HG02571 (cell line): Measurements from ENCODE around the gene CNTN4.

Experiments used
- ATAC-seq: cut with Tn5 transposase; IDR thresholded peaks from one replicate; pipeline ENCODE4 v1.9.1; 2021; ENCODE audit warnings: mild to moderate bottlenecking, moderate library complexity; ENCODE audit not compliant: unreplicated experiment

The CNTN4 gene

GRCh38 chr3:2657971-2658370 lies 559.3 kb downstream of the CNTN4 start:
- ATAC-seq: no peak

GRCh38 chr3:2659896-2660295 lies 561.2 kb downstream of the CNTN4 start:
- no peak for ATAC-seq

DNA sequence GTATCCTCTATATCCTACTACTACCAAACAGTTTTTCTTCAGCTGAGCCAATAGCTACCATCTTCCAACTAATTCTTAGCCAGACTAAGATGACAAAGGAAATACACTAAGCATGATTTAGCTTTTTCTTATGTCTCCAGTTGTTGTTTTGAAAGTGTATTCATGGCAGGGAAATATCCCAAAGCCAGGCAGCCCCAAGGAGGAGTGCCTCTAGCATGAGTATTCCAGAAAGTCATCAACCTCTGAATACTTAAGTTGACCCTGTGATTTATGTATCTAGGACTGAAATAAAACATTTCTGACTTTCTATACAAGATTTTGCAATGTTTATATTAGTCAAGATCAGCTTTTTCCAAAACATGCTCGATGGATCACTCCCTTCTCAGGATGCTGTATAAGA lies 562.4 kb downstream of the CNTN4 start:
- ATAC-seq: no peak

DNA sequence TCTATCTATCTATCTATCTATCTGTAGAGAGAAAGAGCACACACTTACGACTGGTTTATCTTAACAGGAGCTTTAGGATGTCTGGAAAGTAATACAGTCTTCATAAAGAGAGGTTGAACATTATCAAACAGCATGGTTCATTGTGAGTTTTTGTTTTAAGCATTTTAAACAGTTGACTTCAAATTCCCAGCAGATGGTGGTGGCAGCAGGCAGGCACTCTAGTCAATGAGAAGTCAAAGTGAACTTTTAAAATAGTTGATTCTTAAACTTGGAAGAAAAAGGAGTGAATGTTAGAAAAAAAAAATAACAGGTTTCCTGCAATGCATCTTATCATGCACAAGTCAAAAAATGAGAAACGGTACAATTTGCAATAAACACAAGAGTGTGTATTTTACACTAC lies 578.8 kb downstream of the CNTN4 start:
- no peak for ATAC-seq

- ATAC-seq: no peak
These were observed 581.6 kb downstream of the CNTN4 start for GRCh38 chr3:2680236-2680635.

- ATAC-seq: no peak
These were observed 585.4 kb downstream of the CNTN4 start for GRCh38 chr3:2684046-2684445.

- no peak for ATAC-seq
These were observed 588.3 kb downstream of the CNTN4 start for GRCh38 chr3:2686816-2687502.

DNA sequence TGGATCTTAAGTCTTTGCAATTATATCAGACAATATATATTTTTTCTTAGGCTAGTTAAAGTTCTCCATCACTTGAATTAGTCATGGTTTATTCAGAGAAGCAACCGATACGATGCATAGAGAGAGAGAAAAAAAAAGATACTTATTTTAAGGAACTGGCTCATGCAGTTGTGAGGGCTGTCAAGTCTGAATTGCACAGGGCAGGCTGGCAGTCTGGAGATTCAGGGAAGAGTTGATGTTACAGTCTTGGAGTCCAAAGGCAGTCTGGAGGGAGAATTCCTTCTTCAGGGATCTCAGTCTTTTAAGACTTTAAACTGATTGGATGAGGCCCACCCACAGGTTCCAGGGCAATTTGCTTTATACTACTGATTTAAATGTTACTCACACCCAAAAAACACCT lies 598.9 kb downstream of the CNTN4 start:
- ATAC-seq: no peak

GRCh38 chr3:2701471-2701870 lies 602.8 kb downstream of the CNTN4 start:
- no peak for ATAC-seq

GRCh38 chr3:2706144-2706835 lies 607.6 kb downstream of the CNTN4 start:
- no peak for ATAC-seq

GRCh38 chr3:2706836-2707210 lies 608.2 kb downstream of the CNTN4 start:
- no peak for ATAC-seq

GRCh38 chr3:2711081-2711480 lies 612.4 kb downstream of the CNTN4 start:
- no peak for ATAC-seq

- ATAC-seq: no peak
These were observed 615.3 kb downstream of the CNTN4 start for GRCh38 chr3:2713923-2714322.

GRCh38 chr3:2714834-2715233 lies 616.2 kb downstream of the CNTN4 start:
- ATAC-seq: no peak

DNA sequence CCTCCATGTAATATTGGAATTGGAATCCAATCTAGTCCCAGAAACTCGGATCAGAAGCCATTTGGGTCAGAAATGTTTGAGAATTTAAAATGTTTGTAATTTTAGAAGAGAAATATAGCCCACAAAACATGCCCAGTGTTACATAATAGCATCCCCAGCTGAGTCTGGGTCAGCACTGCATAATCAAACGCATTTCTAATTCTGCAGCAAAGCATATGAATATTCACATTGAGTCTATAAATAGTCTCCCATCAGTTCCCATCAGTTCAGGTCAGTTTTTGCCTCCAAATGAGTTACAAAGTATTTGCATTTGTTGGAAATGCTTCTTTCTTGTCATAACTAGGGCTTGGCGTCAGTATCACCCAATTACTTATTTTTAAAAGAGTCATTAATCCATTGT lies 628.4 kb downstream of the CNTN4 start:
- ATAC-seq: no peak

GRCh38 chr3:2727610-2728318 lies 629.1 kb downstream of the CNTN4 start:
- no peak for ATAC-seq

- no peak for ATAC-seq
These were observed 633.2 kb downstream of the CNTN4 start for GRCh38 chr3:2731843-2732242.

GRCh38 chr3:2735392-2735894 lies 636.8 kb downstream of the CNTN4 start:
- ATAC-seq: no peak

DNA sequence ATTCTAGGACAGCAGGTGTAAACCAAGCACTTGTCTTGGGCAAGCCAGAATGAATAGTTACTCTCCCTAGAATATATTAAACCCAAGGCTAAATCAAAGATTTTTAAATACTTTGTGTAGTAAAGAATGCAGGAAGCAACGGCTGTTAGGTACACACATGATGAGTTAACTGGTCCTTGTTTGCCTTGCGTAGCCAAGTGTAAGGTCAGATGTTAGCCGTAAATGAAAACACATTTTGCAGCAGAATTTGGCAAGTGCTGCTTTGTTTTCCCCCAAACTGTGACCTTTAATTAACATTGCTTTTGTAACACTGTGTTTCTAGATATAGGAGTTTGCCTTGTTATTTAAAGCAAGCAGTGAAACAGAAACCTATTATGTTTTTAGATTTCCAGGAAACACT lies 642.9 kb downstream of the CNTN4 start:
- ATAC-seq: no peak

- ATAC-seq: no peak
These were observed 666.4 kb downstream of the CNTN4 start for GRCh38 chr3:2765002-2765579.

- no peak for ATAC-seq
These were observed 671.8 kb downstream of the CNTN4 start for GRCh38 chr3:2770451-2770850.

- ATAC-seq: peak; percentile 61
These were observed 672.5 kb downstream of the CNTN4 start for GRCh38 chr3:2771193-2771592.
